MV-4-11 (cell line): ENCODE measurements around the gene CBX4.

Experiments
- DNase-seq: peaks from one replicate; lab custom pipeline; 2025; lab: John Stamatoyannopoulos, UW

Gene CBX4

GRCh38 chr17:79799174-79799537, 40.1 kb downstream of the CBX4 start:
- DNase-seq = no peak

- no peak for DNase-seq
Observed at GRCh38 chr17:79798299-79799173, 40.7 kb downstream of the CBX4 start.

- no peak for DNase-seq
Observed at GRCh38 chr17:79797492-79798298, 41.5 kb downstream of the CBX4 start.

GRCh38 chr17:79796763-79797491, 42.3 kb downstream of the CBX4 start, which contains the start of gene CBX8:
CBX8 (minus strand) TSS chr17:79797077; CDS start chr17:79796998, 79 bp downstream.
- DNase-seq = peak; percentile 98

- no peak for DNase-seq
Observed at GRCh38 chr17:79796444-79796762, 42.8 kb downstream of the CBX4 start.

GRCh38 chr17:79795795-79796443, 43.3 kb downstream of the CBX4 start:
- DNase-seq = peak; percentile 74

- no peak for DNase-seq
Observed at GRCh38 chr17:79794659-79795511, 44.4 kb downstream of the CBX4 start.

GRCh38 chr17:79793924-79794304, 45.3 kb downstream of the CBX4 start:
- no peak for DNase-seq

- no peak for DNase-seq
Observed at GRCh38 chr17:79792984-79793923, 46.0 kb downstream of the CBX4 start.

- DNase-seq = no peak
Observed at GRCh38 chr17:79792341-79792871, 46.8 kb downstream of the CBX4 start.

GRCh38 chr17:79791735-79792161, 47.5 kb downstream of the CBX4 start:
- DNase-seq = no peak

- no peak for DNase-seq
Observed at GRCh38 chr17:79790805-79791734, 48.2 kb downstream of the CBX4 start.

- DNase-seq = no peak
Observed at GRCh38 chr17:79789943-79790804, 49.1 kb downstream of the CBX4 start.

- no peak for DNase-seq
Observed at GRCh38 chr17:79788989-79789942, 50.0 kb downstream of the CBX4 start.

GRCh38 chr17:79788455-79788854, 50.8 kb downstream of the CBX4 start:
- DNase-seq = no peak

- no peak for DNase-seq
Observed at GRCh38 chr17:79786930-79787643, 52.2 kb downstream of the CBX4 start.
